ENCODE measurements around the gene GRK5. TPM values are rescaled to one million over a fixed set of nuclear protein-coding genes. Genes with fewer than 3 reads are reported as not detected.
A peak's percentile ranks its signal among the peaks of the same experiment; 100 is the strongest.

The GRK5 gene
- total and polyA plus RNA-seq, 2 donors, result 23.8 to 27.0 TPM

- no peak for DNase-seq (ENCODE audit: extremely low spot score)
- WGBS, result 100% methylated on average over 1 of the region's 1 CpG
- Histone ChIP-seq H3K36me3 (ENCODE audit: insufficient read depth) (no peaks in the 10 kb centered on the region), H3K4me1 (ENCODE audit: insufficient read depth) (no peaks in the 10 kb centered on the region), H3K27ac (ENCODE audit: low read depth) (no peak overlapping the region), H3K4me3 (ENCODE audit: low read depth, low read length) (no peak overlapping the region)
These were observed 189.3 kb downstream of the GRK5 start for GRCh38 chr10:119396709-119397071.

GRCh38 chr10:119397416-119397815, 190.0 kb downstream of the GRK5 start:
- H3K4me1 ChIP-seq (ENCODE audit: insufficient read depth), result no peaks in the 10 kb centered on the region
- WGBS, result 92% methylated on average over 6 of the region's 6 CpGs
- no peak for DNase-seq (ENCODE audit: extremely low spot score)

GRCh38 chr10:119398996-119399395, 191.6 kb downstream of the GRK5 start:
- no peak for DNase-seq (ENCODE audit: extremely low spot score)
- Histone ChIP-seq H3K4me3 (ENCODE audit: low read depth, low read length) (no peak overlapping the region), H3K4me1 (ENCODE audit: insufficient read depth) (no peaks in the 10 kb centered on the region), H3K36me3 (ENCODE audit: insufficient read depth) (no peaks in the 10 kb centered on the region), H3K27ac (ENCODE audit: low read depth) (no peak overlapping the region)
- whole genome bisulfite sequencing, result 64% methylated on average over 5 of the region's 5 CpGs

More at GRCh38 chr10:119397416-119397815, 190.0 kb downstream of the GRK5 start:
- Histone ChIP-seq H3K36me3 (ENCODE audit: insufficient read depth) (no peaks in the 10 kb centered on the region), H3K4me3 (ENCODE audit: low read depth, low read length) (no peak overlapping the region), H3K27ac (ENCODE audit: low read depth) (no peak overlapping the region)

GRCh38 chr10:119399466-119399865, 192.1 kb downstream of the GRK5 start:
- DNase-seq (ENCODE audit: extremely low spot score), result no peak
- Histone ChIP-seq H3K4me3 (ENCODE audit: low read depth, low read length) (no peak overlapping the region), H3K27ac (ENCODE audit: low read depth) (no peak overlapping the region), H3K36me3 (ENCODE audit: insufficient read depth) (no peaks in the 10 kb centered on the region), H3K4me1 (ENCODE audit: insufficient read depth) (no peaks in the 10 kb centered on the region)
- 96% methylated on average over 3 of the region's 3 CpGs for whole genome bisulfite sequencing

- no peaks in the 10 kb centered on the region for H3K36me3 ChIP-seq (ENCODE audit: insufficient read depth)
- 44% methylated on average over 14 of the region's 14 CpGs for WGBS
- H3K27ac ChIP-seq (ENCODE audit: low read depth), result peak overlapping the region; percentile 74
- H3K4me1 ChIP-seq (ENCODE audit: insufficient read depth), result no peaks in the 10 kb centered on the region
- DNase-seq (ENCODE audit: extremely low spot score), result no peak
- no peak overlapping the region for H3K4me3 ChIP-seq (ENCODE audit: low read depth, low read length)
These were observed 194.5 kb downstream of the GRK5 start for GRCh38 chr10:119401671-119402395.

- WGBS, result 97% methylated on average over 1 of the region's 1 CpG
- DNase-seq (ENCODE audit: extremely low spot score), result no peak
- no peaks in the 10 kb centered on the region for H3K36me3 ChIP-seq (ENCODE audit: insufficient read depth)
- no peak overlapping the region for H3K4me3 ChIP-seq (ENCODE audit: low read depth, low read length)
- no peaks in the 10 kb centered on the region for H3K4me1 ChIP-seq (ENCODE audit: insufficient read depth)
- no peak overlapping the region for H3K27ac ChIP-seq (ENCODE audit: low read depth)
These were observed 196.6 kb downstream of the GRK5 start for GRCh38 chr10:119403921-119404320.

- H3K36me3 ChIP-seq (ENCODE audit: insufficient read depth), result no peaks in the 10 kb centered on the region
- no peak for DNase-seq (ENCODE audit: extremely low spot score)
- H3K4me1 ChIP-seq (ENCODE audit: insufficient read depth), result no peaks in the 10 kb centered on the region
- no peak overlapping the region for H3K4me3 ChIP-seq (ENCODE audit: low read depth, low read length)
- 87% methylated on average over 13 of the region's 13 CpGs for WGBS
- no peak overlapping the region for H3K27ac ChIP-seq (ENCODE audit: low read depth)
These were observed 197.5 kb downstream of the GRK5 start for GRCh38 chr10:119404719-119405519.

- 67% methylated on average over 8 of the region's 8 CpGs for WGBS
- H3K27ac ChIP-seq (ENCODE audit: low read depth), result peak overlapping the region; percentile 13
- no peak overlapping the region for H3K4me3 ChIP-seq (ENCODE audit: low read depth, low read length)
- no peaks in the 10 kb centered on the region for H3K36me3 ChIP-seq (ENCODE audit: insufficient read depth)
- no peaks in the 10 kb centered on the region for H3K4me1 ChIP-seq (ENCODE audit: insufficient read depth)
- DNase-seq (ENCODE audit: extremely low spot score), result no peak
These were observed 198.1 kb downstream of the GRK5 start for GRCh38 chr10:119405520-119405807.

GRCh38 chr10:119406137-119406536, 198.8 kb downstream of the GRK5 start:
- Histone ChIP-seq H3K36me3 (ENCODE audit: insufficient read depth) (no peaks in the 10 kb centered on the region), H3K4me1 (ENCODE audit: insufficient read depth) (no peaks in the 10 kb centered on the region), H3K4me3 (ENCODE audit: low read depth, low read length) (no peak overlapping the region), H3K27ac (ENCODE audit: low read depth) (no peak overlapping the region)
- 93% methylated on average over 3 of the region's 3 CpGs for WGBS
- no peak for DNase-seq (ENCODE audit: extremely low spot score)

- no peak overlapping the region for H3K4me3 ChIP-seq (ENCODE audit: low read depth, low read length)
- H3K4me1 ChIP-seq (ENCODE audit: insufficient read depth), result no peaks in the 10 kb centered on the region
- H3K36me3 ChIP-seq (ENCODE audit: insufficient read depth), result no peaks in the 10 kb centered on the region
- WGBS, result 85% methylated on average over 7 of the region's 7 CpGs
- no peak for DNase-seq (ENCODE audit: extremely low spot score)
- no peak overlapping the region for H3K27ac ChIP-seq (ENCODE audit: low read depth)
These were observed 199.4 kb downstream of the GRK5 start for GRCh38 chr10:119406601-119407253.

GRCh38 chr10:119407254-119407777, 199.9 kb downstream of the GRK5 start:
- Histone ChIP-seq H3K36me3 (ENCODE audit: insufficient read depth) (no peaks in the 10 kb centered on the region), H3K27ac (ENCODE audit: low read depth) (no peak overlapping the region), H3K4me1 (ENCODE audit: insufficient read depth) (no peaks in the 10 kb centered on the region), H3K4me3 (ENCODE audit: low read depth, low read length) (no peak overlapping the region)
- 87% methylated on average over 5 of the region's 5 CpGs for WGBS
- no peak for DNase-seq (ENCODE audit: extremely low spot score)

- Histone ChIP-seq H3K27ac (ENCODE audit: low read depth) (no peak overlapping the region), H3K4me1 (ENCODE audit: insufficient read depth) (no peaks in the 10 kb centered on the region), H3K36me3 (ENCODE audit: insufficient read depth) (no peaks in the 10 kb centered on the region), H3K4me3 (ENCODE audit: low read depth, low read length) (no peak overlapping the region)
- 91% methylated on average over 4 of the region's 4 CpGs for WGBS
- DNase-seq (ENCODE audit: extremely low spot score), result no peak
These were observed 200.7 kb downstream of the GRK5 start for GRCh38 chr10:119408072-119408471.

- no peak for DNase-seq (ENCODE audit: extremely low spot score)
- Histone ChIP-seq H3K4me1 (ENCODE audit: insufficient read depth) (no peaks in the 10 kb centered on the region), H3K36me3 (ENCODE audit: insufficient read depth) (no peaks in the 10 kb centered on the region), H3K4me3 (ENCODE audit: low read depth, low read length) (no peak overlapping the region), H3K27ac (ENCODE audit: low read depth) (no peak overlapping the region)
- 86% methylated on average over 14 of the region's 14 CpGs for WGBS
These were observed 201.6 kb downstream of the GRK5 start for GRCh38 chr10:119408969-119409371.

GRCh38 chr10:119409385-119409784, 202.0 kb downstream of the GRK5 start:
- 77% methylated on average over 5 of the region's 5 CpGs for WGBS
- Histone ChIP-seq H3K4me1 (ENCODE audit: insufficient read depth) (no peaks in the 10 kb centered on the region), H3K27ac (ENCODE audit: low read depth) (peak overlapping the region; percentile 35), H3K4me3 (ENCODE audit: low read depth, low read length) (no peak overlapping the region), H3K36me3 (ENCODE audit: insufficient read depth) (no peaks in the 10 kb centered on the region)
- DNase-seq (ENCODE audit: extremely low spot score), result no peak
